GM12892 (cell line): ENCODE data around the gene LEPROT.

Experiments used
- DNase-seq: peaks from one replicate; pipeline ENCODE4 v3.0.0; 2011; ENCODE audit not compliant: insufficient read length
- FAIRE-seq: peaks from 2 replicates; lab custom pipeline; 2011; peaks lifted over from hg19 to GRCh38; lab: Jason Lieb, UNC
- POLR2A ChIP-seq: IDR thresholded peaks from 2 replicates; pipeline ENCODE4 v1.6.1; 2011; ENCODE audit warnings: low read depth, low read length, control low read depth
- POLR2AphosphoS5 ChIP-seq: IDR thresholded peaks from 2 replicates; pipeline ENCODE4 v1.6.1; 2011; ENCODE audit warnings: low read depth, low read length, control low read depth
- TAF1 ChIP-seq: IDR thresholded peaks from 2 replicates; pipeline ENCODE4 v1.6.1; 2011; ENCODE audit warnings: low read depth, mild to moderate bottlenecking, control low read depth, low read length, borderline replicate concordance

Gene LEPROT

DNA sequence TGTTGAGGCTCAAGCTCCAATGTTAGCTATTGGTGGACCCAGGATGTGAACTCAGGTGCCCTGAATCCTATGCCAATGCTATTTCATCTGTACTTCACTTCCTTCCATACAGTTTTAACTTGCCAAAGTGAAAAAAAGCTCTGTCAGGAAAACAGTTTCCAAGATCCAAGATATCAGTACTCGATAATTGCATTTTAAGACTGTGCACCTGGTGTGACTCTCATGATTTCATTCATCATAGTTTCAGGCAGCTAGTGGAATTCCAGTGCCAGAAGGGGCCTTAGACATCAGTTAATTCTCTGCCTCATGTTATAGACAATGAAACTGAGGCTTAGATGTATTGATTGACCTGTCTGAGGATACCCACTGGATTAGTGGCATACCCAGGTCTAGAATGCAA lies 26.5 kb upstream of the LEPROT start:
- FAIRE-seq, result no peak
- no peak for DNase-seq
- TF ChIP-seq TAF1, result no peak

DNA sequence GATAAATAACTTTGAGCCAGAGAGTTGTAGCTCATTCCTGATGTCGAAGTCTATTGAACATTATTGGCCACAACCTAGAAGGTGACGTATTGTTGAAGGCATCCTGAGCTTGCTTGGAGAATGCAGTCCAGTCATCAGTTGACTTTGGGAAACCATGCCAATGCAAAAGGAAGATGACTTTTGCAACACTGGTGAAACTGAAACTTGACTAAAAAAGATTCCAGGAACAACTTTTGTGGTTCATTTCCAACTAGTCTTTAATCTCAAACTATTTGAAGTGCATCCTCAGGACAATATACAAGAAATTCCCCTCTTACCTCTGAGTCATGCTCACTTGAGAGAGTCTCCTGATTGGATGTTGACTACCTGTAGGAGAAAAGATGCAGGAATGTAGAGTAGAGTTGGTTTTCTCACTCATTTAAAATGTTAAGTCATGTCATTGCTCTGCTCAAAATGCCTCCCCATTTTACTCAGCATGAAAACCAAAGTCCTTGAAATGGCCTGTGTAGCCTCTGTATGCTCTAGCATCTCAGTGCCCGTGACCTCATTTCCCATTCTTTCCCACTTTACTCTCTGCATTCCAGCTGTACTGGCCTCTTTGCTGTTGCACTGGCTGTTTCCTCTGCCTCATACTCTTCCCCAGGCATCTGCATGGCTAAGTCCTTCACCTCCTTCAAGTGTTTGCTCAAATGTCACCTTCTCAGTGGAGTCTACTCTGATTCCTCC lies 24.4 kb upstream of the LEPROT start:
- TF ChIP-seq POLR2AphosphoS5, result no peak
- FAIRE-seq (peak; percentile 85), DNase-seq (no peak)

DNA sequence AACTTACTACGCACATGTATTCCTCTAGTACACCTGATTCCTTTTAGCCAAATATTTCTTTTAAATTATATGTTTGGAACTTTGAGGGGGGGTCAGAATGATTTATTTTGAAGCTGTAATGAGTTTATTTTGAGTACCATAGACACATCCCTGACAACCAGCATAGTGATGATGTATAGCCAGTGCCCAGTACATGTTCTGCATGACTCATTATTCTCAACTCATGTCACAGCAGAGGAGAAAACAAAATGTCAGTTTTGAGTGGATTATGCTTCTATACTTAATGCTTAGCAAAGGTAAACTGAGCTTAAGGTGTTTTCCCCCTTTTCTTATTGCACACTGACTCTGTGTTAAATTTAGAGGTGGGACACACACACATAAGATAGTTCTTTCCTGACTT lies 22.4 kb upstream of the LEPROT start:
- FAIRE-seq (no peak), DNase-seq (no peak)
- TF ChIP-seq POLR2A (no peak), TAF1 (no peak), POLR2AphosphoS5 (no peak)

DNA sequence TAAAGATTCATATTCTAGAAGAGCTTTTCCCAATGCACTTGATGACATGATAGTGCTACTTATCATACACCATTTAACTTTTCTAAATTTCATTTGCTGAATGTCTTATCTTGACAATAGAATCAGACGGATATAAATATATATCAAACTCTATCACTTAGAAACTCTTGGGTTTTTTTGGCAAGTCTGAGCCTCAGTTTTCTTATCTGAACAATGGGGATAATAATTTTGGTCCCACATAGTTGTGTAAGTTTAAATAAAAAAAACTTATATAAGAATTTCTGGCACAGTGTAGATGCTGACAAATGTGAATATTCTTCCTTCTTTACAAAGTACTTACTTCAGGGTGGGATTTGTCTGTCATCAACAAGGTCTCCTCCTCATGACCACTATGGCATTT lies 21.5 kb upstream of the LEPROT start:
- FAIRE-seq (no peak), DNase-seq (no peak)
- no peak for TF ChIP-seq TAF1
- no peak for TF ChIP-seq POLR2AphosphoS5
- no peak for TF ChIP-seq POLR2A

DNA sequence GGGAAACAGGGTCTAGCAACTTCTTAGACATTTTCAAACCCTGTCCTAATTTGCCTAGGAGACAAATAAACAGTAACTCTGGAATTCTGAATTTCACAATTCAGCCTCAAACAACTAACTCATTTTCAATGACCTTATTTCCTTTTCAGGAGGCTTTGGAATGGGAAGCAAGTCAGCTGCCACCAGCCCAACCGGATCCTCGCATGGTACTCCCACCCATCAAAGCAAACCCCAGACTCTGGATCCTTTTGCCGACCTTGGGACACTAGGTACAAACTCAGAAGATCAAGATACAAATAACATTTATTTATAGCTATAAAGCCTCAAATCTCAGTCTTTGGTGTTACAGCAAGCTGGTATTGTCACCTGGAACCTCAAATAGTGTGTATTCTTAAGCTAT lies 18.9 kb upstream of the LEPROT start:
- DNase-seq (no peak), FAIRE-seq (no peak)
- TF ChIP-seq POLR2A (no peak), TAF1 (no peak), POLR2AphosphoS5 (no peak)

DNA sequence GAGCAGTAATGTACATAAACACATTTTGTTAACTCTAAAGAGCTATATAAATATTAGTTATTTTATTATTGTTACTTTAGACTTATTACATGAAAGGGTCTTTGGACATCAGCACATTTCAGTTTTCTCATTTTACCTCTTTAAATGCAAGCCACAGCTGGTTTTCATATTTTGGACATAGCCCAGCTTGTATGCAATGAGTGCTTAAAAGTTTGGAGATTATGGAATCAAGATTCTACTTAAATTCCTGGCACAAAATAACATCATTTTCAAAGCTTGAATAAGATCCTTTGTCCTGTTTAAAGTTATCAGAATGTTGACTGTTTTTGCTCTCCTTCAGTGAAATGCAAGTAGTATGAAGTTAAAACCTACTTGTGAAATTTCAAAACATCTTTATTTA lies 15.5 kb upstream of the LEPROT start:
- no peak for TF ChIP-seq POLR2AphosphoS5
- DNase-seq, result no peak
- FAIRE-seq, result no peak

DNA sequence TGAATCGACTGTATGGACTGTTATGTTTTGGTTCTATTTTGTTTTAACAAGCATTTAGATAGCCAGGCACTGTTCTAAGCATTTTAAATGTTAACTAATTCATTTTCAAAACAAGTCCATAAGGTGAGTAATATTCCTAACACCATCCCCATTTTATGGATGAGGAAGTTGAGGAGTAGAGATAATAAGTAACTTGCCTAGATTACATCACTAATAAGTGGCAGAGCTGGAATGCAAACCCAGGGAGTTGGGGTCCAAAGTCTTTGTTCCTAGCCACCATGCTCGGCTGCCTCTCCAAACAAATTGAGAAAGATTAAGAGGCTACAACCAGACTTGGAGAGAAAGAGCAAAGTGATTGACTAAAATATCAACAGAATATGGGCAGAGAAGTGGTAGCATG lies 12.6 kb upstream of the LEPROT start:
- no peak for DNase-seq
- FAIRE-seq, result no peak
- TF ChIP-seq POLR2AphosphoS5 (no peak), TAF1 (no peak), POLR2A (no peak)

DNA sequence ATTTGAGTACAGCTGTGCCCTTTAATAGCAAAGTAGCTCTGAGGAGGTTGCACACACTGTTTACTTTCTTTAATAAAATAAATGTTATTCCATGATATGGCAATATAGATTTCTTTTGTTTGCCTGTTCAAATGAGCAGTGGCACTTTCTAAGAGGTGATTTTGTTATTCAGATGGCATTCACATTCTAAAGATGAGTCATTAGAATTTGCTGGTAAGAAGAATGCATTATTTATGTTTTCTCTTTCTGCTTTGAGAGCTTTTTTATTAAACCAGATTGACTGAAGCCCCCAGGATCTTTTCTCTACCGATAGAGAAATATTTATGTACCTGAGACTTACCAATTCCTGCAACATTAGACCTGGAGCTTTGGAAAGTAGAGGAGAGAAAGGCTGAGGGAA lies 11.2 kb upstream of the LEPROT start:
- TF ChIP-seq POLR2A (no peak), TAF1 (no peak), POLR2AphosphoS5 (no peak)
- FAIRE-seq (no peak), DNase-seq (no peak)

DNA sequence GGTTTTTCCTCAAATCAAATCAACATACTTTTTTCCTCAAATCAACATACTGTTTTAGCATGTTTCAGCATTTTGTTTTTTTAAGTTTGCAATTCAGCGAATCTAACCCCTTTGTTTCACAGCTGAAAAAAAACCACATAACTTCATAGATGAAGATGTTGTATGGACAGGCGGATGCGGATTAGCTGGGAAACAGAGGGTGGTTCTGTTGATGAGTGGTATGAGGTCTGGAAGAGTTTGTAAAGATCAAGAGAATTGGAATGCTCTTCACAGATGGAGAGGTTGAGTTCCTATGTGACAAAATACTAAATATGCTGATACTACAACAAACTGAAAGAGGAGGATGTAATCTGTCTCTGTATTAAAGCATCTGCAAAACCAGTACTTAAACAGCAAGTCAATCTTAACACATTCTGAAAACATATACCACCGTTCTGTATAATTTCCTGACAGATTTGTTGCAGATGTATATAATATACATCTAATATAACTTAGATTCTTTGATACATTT lies 10.6 kb upstream of the LEPROT start:
- FAIRE-seq (no peak), DNase-seq (no peak)
- TF ChIP-seq TAF1 (no peak), POLR2A (no peak), POLR2AphosphoS5 (no peak)

DNA sequence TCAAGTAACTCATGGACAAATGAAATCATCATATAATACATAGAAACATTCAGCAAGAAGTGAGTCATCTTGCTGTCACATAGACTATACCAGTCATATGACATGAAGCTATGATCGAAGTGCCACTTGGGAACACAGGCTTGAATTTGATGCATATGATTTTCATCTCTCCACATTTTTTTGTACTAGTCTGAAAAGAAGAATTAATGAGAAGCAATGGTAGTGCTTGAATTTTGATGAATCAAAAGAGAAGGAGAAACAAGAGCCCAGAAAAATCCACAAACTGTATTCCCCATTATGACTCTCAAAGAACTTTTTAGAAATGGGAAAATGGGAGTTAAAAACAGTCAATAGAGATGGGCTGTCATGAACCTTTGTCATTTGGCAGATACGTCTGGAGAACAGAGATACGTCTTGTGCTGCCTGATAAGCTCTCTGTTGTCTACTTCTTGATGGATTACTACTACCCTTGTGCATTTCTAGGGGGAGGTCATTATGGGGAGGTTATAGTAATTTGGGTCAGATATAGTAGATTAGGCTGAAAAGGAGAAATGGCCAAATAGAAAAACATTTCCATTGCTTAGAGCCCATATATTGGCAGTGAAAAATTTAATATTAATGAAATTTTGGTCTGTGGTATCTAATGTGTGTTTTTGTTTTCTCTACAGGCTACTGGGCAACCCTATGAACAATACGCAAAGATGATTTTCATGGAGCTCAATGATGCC lies 8.0 kb upstream of the LEPROT start:
- no peak for DNase-seq
- TF ChIP-seq POLR2A, result no peak
- no peak for TF ChIP-seq TAF1
- no peak for TF ChIP-seq POLR2AphosphoS5
- FAIRE-seq, result peak; percentile 27

DNA sequence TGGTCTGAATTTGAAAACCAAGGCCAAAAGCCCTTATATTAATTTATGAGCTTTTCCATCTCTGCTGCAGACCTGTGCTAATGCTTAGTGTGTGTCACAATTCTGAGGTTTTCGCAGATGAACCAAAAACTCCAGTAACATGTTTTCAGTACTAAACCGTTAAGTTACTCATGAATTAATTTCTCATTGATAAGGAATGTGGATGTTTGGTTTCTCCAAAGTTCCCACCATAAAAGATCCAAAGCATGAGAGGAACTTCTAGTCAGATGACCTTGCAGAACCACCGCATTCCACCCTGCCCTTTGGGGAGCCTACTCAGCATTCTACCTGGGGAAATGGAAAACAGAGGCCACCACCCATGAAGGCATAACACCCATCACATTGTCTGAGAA lies 7.5 kb upstream of the LEPROT start:
- DNase-seq (no peak), FAIRE-seq (no peak)
- TF ChIP-seq POLR2A (no peak), POLR2AphosphoS5 (no peak), TAF1 (no peak)

DNA sequence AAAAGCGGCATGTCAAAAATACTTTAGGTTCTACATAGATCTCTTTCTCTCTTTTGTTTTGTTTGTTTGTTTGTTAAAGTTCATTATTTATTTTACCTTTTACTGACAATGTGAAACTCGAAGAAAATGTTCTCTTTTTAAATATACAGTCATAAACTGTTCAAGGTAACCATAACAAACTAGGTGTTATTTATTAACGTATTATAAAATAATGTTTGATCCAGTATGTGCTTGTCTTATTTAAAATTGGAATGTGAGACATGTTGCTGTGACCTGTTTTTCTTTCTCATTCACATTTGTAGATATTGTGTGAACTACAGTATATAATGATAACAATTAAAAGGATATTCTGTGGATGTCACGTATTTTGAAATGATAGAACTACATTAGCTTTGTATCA lies 5.9 kb upstream of the LEPROT start:
- no peak for TF ChIP-seq POLR2AphosphoS5
- FAIRE-seq (no peak), DNase-seq (no peak)
